GM12801 (cell line): ENCODE results near the gene IL15.

Experiments used
- CTCF ChIP-seq: IDR thresholded peaks from one replicate; pipeline ENCODE4 v1.5.1; 2011; ENCODE audit warnings: control low read depth; ENCODE audit not compliant: insufficient read length; ENCODE audit errors: extremely low read depth

Gene IL15, protein sequence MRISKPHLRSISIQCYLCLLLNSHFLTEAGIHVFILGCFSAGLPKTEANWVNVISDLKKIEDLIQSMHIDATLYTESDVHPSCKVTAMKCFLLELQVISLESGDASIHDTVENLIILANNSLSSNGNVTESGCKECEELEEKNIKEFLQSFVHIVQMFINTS

GRCh38 chr4:141636082-141636770 is at the start of gene IL15:
IL15 (plus strand) TSS chr4:141636583; CDS start chr4:141719465, 82,882 bp downstream.
- TF ChIP-seq CTCF: no peak

DNA sequence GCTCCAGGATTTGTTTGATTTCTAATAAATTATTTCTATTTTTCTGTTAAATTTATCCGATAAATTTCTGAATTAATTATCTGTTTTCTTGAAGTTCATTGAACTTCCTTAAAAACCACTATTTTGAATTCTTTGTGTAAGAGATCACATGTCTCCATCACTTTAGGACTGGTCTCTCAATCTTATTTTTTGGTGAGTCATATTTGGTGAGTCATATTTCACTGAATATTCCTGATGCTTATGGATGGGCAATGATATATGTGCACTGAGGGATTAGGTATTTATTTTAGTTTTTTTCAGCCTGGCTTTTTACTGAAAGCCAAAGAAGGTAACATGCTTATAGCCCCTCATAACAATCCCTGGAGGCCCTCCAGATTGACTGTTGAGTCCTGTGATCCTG is 48.5 kb upstream of the IL15 start:
- TF ChIP-seq CTCF: no peak

GRCh38 chr4:141595531-141595930 is 40.9 kb upstream of the IL15 start:
- TF ChIP-seq CTCF: no peak

GRCh38 chr4:141599853-141600252 is 36.5 kb upstream of the IL15 start:
- no peak for TF ChIP-seq CTCF

DNA sequence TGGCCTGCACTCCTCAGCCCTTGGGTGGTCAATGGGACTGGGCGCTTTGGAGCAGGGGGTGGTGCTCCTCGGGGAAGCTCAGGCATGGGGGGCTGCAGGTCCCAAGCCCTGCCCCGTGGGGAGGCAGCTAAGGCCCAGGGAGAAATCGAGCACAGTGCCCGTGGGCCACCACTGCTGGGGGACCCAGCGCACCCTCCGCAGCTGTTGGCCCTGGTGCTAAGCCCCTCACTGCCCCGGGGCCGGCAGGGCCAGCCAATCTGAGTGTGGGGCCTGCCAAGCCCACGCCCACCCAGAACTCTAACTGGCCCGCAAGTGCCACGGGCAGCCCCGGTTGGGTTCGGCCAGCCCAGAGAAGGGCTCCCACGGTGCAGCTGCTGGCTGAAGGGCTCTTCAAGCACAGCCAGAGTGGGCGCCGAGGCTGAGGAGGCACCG is 30.9 kb upstream of the IL15 start:
- no peak for TF ChIP-seq CTCF

DNA sequence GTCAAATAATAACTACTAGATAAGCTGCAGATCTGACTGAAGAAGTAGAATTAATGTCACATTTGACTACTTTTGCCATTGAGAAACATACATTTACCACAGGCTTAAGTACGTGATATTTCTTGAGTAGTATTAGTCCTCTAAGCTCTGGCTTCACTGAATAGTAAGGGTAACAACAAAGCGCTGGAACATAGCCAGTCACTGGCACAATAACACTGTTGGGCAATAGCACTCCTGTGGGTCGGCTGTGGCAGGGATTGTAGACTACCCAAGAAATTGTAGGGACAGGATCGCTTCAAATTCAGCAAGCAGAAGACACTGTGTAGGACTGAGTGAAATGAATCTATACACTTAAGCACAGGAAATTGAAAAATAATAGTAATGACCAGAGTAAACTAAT is 27.1 kb upstream of the IL15 start:
- no peak for TF ChIP-seq CTCF

DNA sequence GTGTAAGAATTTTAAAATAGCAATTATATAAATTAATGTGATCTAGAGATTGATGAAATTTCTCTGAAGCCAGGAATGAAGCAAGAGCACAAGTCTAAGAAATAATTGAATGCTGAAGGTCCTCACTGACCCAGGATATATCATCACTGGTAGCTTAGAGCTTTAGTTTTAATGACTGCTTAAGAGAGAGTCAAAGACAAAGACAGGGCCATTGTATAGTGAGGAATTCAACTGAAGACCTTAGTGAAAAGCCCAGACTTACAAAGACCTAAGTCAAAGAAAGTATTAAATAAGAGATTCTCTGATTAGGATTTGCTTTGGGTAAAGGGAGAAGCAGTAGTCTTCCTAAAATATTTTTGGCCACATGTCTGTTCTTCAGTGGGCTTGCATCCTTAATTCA is 26.0 kb upstream of the IL15 start:
- TF ChIP-seq CTCF: no peak
